GM12875 (cell line): ENCODE measurements around the gene CDH12.
"Not testable (repeated sequence)": the region's sequence is repeated elsewhere in the genome, so short reads cannot be mapped to it uniquely, and the experiment has no call there.

Source experiments
- H3K4me3 ChIP-seq: one replicate; pipeline ENCODE4 v1.5.1; 2011; ENCODE audit warnings: low read depth, low read length, control low read depth
- CTCF ChIP-seq: IDR thresholded peaks from 2 replicates; pipeline ENCODE4 v1.5.1; 2011; ENCODE audit warnings: low read depth, mild to moderate bottlenecking, control low read depth, inconsistent platforms, low read length, moderate library complexity, borderline replicate concordance; ENCODE audit not compliant: insufficient read depth

Gene CDH12

DNA sequence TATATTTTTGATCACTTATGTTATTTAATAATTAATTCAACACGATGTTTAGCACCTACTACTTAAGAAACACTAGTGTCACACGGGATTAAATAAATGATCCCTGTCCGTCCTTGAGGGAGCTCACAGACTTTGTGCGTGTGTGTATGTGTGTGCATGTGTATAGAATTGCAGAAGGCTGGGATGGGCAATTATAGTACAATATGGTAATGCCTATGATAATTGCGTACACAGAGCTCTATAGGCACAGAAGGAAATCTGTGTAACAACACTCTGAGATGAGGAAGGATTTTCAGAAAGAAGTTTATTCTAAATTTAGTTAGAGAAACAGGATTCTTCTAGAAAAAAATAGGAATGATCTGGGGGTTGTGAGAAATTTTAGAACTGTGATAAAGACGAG is 76.9 kb downstream of the CDH12 start:
- TF ChIP-seq CTCF = no peak
- H3K4me3 ChIP-seq = no peak overlapping the region

DNA sequence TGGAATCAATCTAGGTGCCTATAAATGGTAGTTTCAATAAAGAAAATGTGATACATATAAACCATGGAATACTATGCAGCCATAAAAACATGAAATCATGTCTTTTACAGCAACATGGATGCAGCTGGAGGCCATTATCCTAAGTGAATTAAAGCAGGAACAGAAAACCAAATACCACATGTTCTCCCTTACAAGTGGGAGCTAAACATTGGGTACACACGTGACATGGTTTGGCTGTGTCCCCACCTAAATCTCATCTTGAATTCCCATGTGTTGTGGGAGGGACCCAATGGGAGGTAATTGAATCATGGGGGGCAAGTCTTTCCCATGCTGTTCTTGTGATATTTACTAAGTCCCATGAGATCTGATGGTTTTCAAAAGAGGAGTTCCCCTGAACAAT is 78.9 kb downstream of the CDH12 start:
- not testable (repeated sequence) for H3K4me3 ChIP-seq

DNA sequence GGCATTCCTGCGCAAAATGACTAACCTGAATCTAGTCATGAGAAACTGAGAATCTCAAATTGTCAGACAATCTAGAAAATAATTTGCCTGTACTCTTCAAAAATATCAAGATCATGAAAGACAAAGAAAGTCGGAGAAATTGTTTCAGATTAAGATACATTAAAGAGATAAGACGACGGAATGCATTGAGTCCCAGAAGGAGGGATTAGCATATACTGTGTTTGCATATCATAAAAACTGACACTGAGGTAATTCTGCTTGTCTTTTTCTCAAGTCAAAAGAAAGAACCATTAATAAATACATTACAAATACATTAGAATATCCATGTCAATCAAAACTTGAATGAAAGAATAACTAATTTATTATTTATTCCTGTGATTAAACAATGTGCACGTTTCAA is 88.4 kb downstream of the CDH12 start:
- TF ChIP-seq CTCF = no peak
- no peak overlapping the region for H3K4me3 ChIP-seq

- no peak for TF ChIP-seq CTCF
Measured at GRCh38 chr5:22757776-22758175, 95.4 kb downstream of the CDH12 start.

GRCh38 chr5:22754155-22754554 is 99.0 kb downstream of the CDH12 start:
- TF ChIP-seq CTCF = no peak
- H3K4me3 ChIP-seq = no peak overlapping the region

More at GRCh38 chr5:22757776-22758175, 95.4 kb downstream of the CDH12 start:
- no peak overlapping the region for H3K4me3 ChIP-seq

DNA sequence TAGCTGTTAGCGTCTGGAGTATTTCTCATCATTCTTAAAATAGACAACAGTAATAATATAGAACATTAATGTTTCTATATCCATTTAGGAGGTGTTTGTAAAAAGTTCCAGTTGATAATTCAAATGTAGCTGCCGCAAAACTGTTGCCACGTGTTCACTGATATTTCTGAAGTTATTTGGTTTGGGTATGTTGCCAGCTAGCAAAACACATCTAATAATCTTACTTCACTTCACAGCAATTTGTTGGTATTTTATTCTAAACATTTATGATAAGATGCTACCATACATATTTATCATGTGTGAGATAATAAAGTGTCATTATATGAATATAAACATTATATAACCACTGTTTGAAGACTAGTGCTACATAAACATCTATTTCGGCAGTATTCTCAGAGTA is 101.6 kb downstream of the CDH12 start:
- no peak overlapping the region for H3K4me3 ChIP-seq

GRCh38 chr5:22736443-22737003 is 116.6 kb downstream of the CDH12 start:
- no peak overlapping the region for H3K4me3 ChIP-seq
- no peak for TF ChIP-seq CTCF

More for the DNA sequence above, 101.6 kb downstream of the CDH12 start:
- TF ChIP-seq CTCF = no peak

DNA sequence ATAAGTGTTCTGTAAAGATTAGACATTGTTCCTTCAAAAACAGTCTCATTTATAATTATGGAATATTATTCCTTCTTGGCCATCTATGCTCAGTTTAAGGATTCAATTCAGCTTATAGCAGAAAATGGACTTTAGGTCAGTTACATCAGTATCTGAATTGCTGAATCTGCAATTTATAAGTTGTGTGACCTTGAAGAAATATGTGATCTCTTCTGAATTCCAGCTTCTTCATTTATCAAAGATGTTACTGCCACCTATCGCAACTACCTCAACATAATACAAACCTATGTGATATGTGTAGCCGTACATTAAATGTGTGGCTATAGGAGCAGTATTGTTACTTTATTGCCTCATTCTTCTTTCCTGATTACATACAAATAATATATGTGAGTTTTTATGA is 118.2 kb downstream of the CDH12 start:
- H3K4me3 ChIP-seq = no peak overlapping the region
- TF ChIP-seq CTCF = no peak
